CD14-positive monocyte (primary cell): ENCODE data around the gene GTF3C5. TPM values are rescaled to one million over a fixed set of nuclear protein-coding genes. Genes with fewer than 3 reads are reported as not detected.

ENCODE experiments used
- DNase-seq, 3 donors: peaks; one replicate each; pipeline ENCODE4 v3.0.0-alpha.2; 2011 to 2022
- H2AFZ ChIP-seq: 2 replicates; pipeline ENCODE4 v1.6.0; 2012; ENCODE audit warnings: mild to moderate bottlenecking, low read depth, low read length, inconsistent platforms; ENCODE audit not compliant: insufficient read depth, poor library complexity, severe bottlenecking
- H3K27ac ChIP-seq, 2 donors: 1 replicate in 1 of 2; 2 replicates in 1 of 2; pipeline ENCODE4 v1.5.1; 2012 to 2013; ENCODE audit warnings: low read length in 2 of 2, control low read depth in 1 of 2, inconsistent platforms in 1 of 2, low read depth in 1 of 2, mild to moderate bottlenecking in 1 of 2
- H3K27me3 ChIP-seq, 2 donors: one replicate each; pipeline versions ENCODE4 v1.6.0 to v1.6.1; 2011 to 2013; ENCODE audit warnings: low read length in 2 of 2; ENCODE audit not compliant: control insufficient read depth in 2 of 2, insufficient read depth in 2 of 2
- H3K36me3 ChIP-seq, 2 donors: replicated peaks in 1 of 2; 1 replicate in 1 of 2; 2 replicates in 1 of 2; pipeline versions ENCODE4 v1.5.1 to v1.6.1; 2012 to 2013; ENCODE audit warnings: low read length in 2 of 2, control low read depth in 1 of 2, inconsistent platforms in 1 of 2, mild to moderate bottlenecking in 1 of 2; ENCODE audit not compliant: insufficient read depth in 2 of 2, control insufficient read depth in 1 of 2
- H3K4me1 ChIP-seq, 2 donors: 1 replicate in 1 of 2; 2 replicates in 1 of 2; pipeline versions ENCODE4 v1.5.1 to v1.6.1; 2012 to 2013; ENCODE audit warnings: low read length in 2 of 2, control low read depth in 1 of 2, inconsistent platforms in 1 of 2, mild to moderate bottlenecking in 1 of 2, moderate library complexity in 1 of 2; ENCODE audit not compliant: insufficient read depth in 2 of 2, control insufficient read depth in 1 of 2
- H3K4me2 ChIP-seq: replicated peaks from 2 replicates; pipeline ENCODE3; 2012; ENCODE audit warnings: low read length, moderate library complexity, mild to moderate bottlenecking; ENCODE audit not compliant: poor library complexity, severe bottlenecking; ENCODE audit errors: extremely low read depth
- H3K4me3 ChIP-seq, 3 experiments: fragments of 200-600 bp in 1 of 3; sonication (generic) in 1 of 3; replicated peaks in 1 of 3; 1 replicate in 2 of 3; 2 replicates in 1 of 3; pipeline ENCODE4 v1.5.1; 2011 to 2013; ENCODE audit warnings: low read length in 3 of 3, mild to moderate bottlenecking in 3 of 3, control low read depth in 2 of 3, low read depth in 2 of 3, inconsistent platforms in 1 of 3, moderate library complexity in 1 of 3
- H3K79me2 ChIP-seq: 2 replicates; pipeline ENCODE4 v1.6.0; 2012; ENCODE audit warnings: mild to moderate bottlenecking, control low read depth, inconsistent platforms, low read length, moderate library complexity; ENCODE audit not compliant: insufficient read depth
- H3K9ac ChIP-seq: 2 replicates; pipeline ENCODE4 v1.6.0; 2017; ENCODE audit warnings: low read length, mild to moderate bottlenecking; ENCODE audit not compliant: insufficient read depth, poor library complexity, severe bottlenecking
- H3K9me3 ChIP-seq, 2 donors: replicated peaks in 1 of 2; 1 replicate in 1 of 2; 2 replicates in 1 of 2; pipeline versions ENCODE4 v1.5.1 to v1.6.1; 2012 to 2013; ENCODE audit warnings: low read length in 2 of 2, control low read depth in 1 of 2; ENCODE audit not compliant: control insufficient read depth in 1 of 2, insufficient read depth in 1 of 2
- H4K20me1 ChIP-seq: 2 replicates; pipeline ENCODE4 v1.6.0; 2012; ENCODE audit warnings: mild to moderate bottlenecking, low read length, control low read depth, moderate library complexity; ENCODE audit not compliant: insufficient read depth
- H3K27ac Mint-ChIP-seq, 7 donors: one replicate each; pipeline ENCODE4 v1.8.0; 2020; ENCODE audit warnings: mild to moderate bottlenecking in 7 of 7, mixed read lengths in 7 of 7, moderate library complexity in 6 of 7, inconsistent platforms in 2 of 7
- H3K27me3 Mint-ChIP-seq, 3 donors: one replicate each; pipeline ENCODE4 v1.8.0; 2021 to 2022; ENCODE audit warnings: low read depth in 3 of 3, mild to moderate bottlenecking in 3 of 3, mixed read lengths in 3 of 3, moderate library complexity in 3 of 3, inconsistent platforms in 1 of 3
- H3K36me3 Mint-ChIP-seq, 2 donors: one replicate each; pipeline ENCODE4 v1.8.0; 2020; ENCODE audit warnings: mixed read lengths in 2 of 2, inconsistent platforms in 1 of 2, mild to moderate bottlenecking in 1 of 2
- H3K4me1 Mint-ChIP-seq: one replicate; pipeline ENCODE4 v1.8.0; 2020; ENCODE audit warnings: mild to moderate bottlenecking, mixed read lengths
- H3K4me3 Mint-ChIP-seq, 2 donors: one replicate each; pipeline ENCODE4 v1.8.0; 2020; ENCODE audit warnings: mild to moderate bottlenecking in 2 of 2, mixed read lengths in 2 of 2, moderate library complexity in 1 of 2
- H3K9me3 Mint-ChIP-seq, 7 donors: one replicate each; pipeline ENCODE4 v1.8.0; 2020 to 2022; ENCODE audit warnings: mixed read lengths in 7 of 7, mild to moderate bottlenecking in 6 of 7, moderate library complexity in 6 of 7, inconsistent platforms in 2 of 7
- WGBS: methylation state at CpG from one replicate; pipeline ENCODE4 v1.1.5; 2013; ENCODE audit warnings: missing lambda C conversion rate; ENCODE audit not compliant: insufficient coverage; 5-methylcytosine and 5-hydroxymethylcytosine counted together
- intact Hi-C, 2 donors: fragments of 100-400 bp; cut with micrococcal nuclease; formaldehyde crosslinking; loops; one replicate each; pipeline versions ENCODE4 v1.15.0 to v1.15.1; 2023
- polyA plus RNA-seq, 3 donors: library from polyadenylated mRNA; depleted of rRNA in 1 of 3; unstranded in 2 of 3; stranded (reverse) in 1 of 3; fragments of 300-500 nt in 2 of 3; fragments of >200 nt in 1 of 3; fragmentation: Illumina TruSeq in 2 of 3; gene quantifications; 1 replicate in 2 of 3; 2 replicates in 1 of 3; pipeline ENCODE4 v1.2.3, GENCODE V29; 2012 to 2021
- TF ChIP-seq, protein P1 (sequence below): fragments of 200-600 bp; IDR thresholded peaks from one replicate; pipeline ENCODE4 v1.8.0; 2022; ENCODE audit warnings: antibody characterized with exemption, mild to moderate bottlenecking

The GTF3C5 gene
- polyA plus RNA-seq, 3 donors = 21.3 to 75.6 (median 24.4) TPM

DNA sequence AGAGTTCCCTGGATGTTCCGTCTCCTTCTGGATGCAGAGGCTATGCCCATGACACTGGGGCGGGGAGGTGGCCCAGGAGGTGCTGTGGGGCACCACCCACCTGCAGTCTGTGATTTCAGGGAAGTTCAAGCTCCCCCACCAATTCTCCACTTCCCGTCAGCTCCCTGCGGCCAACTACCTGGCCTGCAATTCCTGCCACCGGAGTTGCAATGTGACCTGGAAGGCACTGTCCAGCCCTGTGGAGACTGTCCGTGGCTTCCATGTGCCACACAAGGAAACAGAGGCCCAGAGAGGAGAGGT lies 35.7 kb upstream of the GTF3C5 start:
- Histone ChIP-seq H4K20me1 (no peaks in the 10 kb centered on the region), H3K9ac (no peak overlapping the region), H3K27me3 (peaks cover 0 to 7% of the 10 kb centered on the region in 2 donors), H3K36me3 (no peaks in the 10 kb centered on the region), H3K27ac (no peak overlapping the region), H2AFZ (no peak overlapping the region), H3K4me3 (no peak overlapping the region), H3K9me3 (no peaks in the 10 kb centered on the region), H3K4me2 (no peak overlapping the region), H3K4me1 (peaks cover 7 to 8% of the 10 kb centered on the region in 2 donors), H3K79me2 (no peaks in the 10 kb centered on the region)
- no peak for DNase-seq
- peaks cover 9 to 36% (median 14%) of the 10 kb centered on the region in 3 donors for H3K27me3 Mint-ChIP-seq
- H3K27ac Mint-ChIP-seq = no peak overlapping the region
- H3K4me3 Mint-ChIP-seq = no peak overlapping the region
- intact Hi-C loops = no loop called here
- TF ChIP-seq, protein P1, sequence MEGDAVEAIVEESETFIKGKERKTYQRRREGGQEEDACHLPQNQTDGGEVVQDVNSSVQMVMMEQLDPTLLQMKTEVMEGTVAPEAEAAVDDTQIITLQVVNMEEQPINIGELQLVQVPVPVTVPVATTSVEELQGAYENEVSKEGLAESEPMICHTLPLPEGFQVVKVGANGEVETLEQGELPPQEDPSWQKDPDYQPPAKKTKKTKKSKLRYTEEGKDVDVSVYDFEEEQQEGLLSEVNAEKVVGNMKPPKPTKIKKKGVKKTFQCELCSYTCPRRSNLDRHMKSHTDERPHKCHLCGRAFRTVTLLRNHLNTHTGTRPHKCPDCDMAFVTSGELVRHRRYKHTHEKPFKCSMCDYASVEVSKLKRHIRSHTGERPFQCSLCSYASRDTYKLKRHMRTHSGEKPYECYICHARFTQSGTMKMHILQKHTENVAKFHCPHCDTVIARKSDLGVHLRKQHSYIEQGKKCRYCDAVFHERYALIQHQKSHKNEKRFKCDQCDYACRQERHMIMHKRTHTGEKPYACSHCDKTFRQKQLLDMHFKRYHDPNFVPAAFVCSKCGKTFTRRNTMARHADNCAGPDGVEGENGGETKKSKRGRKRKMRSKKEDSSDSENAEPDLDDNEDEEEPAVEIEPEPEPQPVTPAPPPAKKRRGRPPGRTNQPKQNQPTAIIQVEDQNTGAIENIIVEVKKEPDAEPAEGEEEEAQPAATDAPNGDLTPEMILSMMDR = no peak
- WGBS = 91% methylated on average over 6 of the region's 6 CpGs
- H3K4me1 Mint-ChIP-seq = peaks cover 15% of the 10 kb centered on the region
- H3K9me3 Mint-ChIP-seq = peaks cover 0 to 2% (median 0%) of the 10 kb centered on the region in 7 donors
- no peaks in the 10 kb centered on the region for H3K36me3 Mint-ChIP-seq

DNA sequence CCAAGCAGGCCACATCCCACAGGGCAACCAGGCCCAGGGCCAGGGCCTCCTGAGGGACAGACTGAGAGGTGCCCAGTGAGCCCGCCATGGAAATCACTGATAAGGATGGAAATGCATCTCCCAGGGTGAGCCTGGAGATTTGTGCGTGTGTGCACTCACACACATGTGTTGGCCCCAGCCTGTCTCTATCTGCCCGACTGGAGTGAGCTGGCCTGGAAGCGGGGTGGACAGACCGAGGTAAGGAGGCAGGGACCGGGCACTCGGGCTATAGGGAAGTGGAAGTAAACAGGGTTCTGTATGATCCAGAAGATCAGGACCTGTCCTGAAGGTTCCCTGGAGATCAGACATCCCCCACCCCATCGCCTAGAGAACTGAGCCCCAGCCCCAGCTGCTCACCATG lies 34.9 kb upstream of the GTF3C5 start:
- no peak for DNase-seq
- peaks cover 7 to 8% of the 10 kb centered on the region in 2 donors for H3K4me1 ChIP-seq
- WGBS = 88% methylated on average over 3 of the region's 8 CpGs
- no peaks in the 10 kb centered on the region for H4K20me1 ChIP-seq
- H3K79me2 ChIP-seq = no peaks in the 10 kb centered on the region
- intact Hi-C loops = no loop called here
- H3K27me3 ChIP-seq = peaks cover 0 to 7% of the 10 kb centered on the region in 2 donors
- Mint-ChIP-seq H3K36me3 (no peaks in the 10 kb centered on the region), H3K9me3 (no peaks in the 10 kb centered on the region), H3K4me3 (no peak overlapping the region), H3K4me1 (peaks cover 15% of the 10 kb centered on the region), H3K27ac (no peak overlapping the region), H3K27me3 (peaks cover 9 to 34% (median 14%) of the 10 kb centered on the region in 3 donors)
- H3K4me2 ChIP-seq = no peak overlapping the region
- no peak overlapping the region for H3K4me3 ChIP-seq
- TF ChIP-seq, protein P1 = no peak
- H3K9ac ChIP-seq = no peak overlapping the region
- no peaks in the 10 kb centered on the region for H3K36me3 ChIP-seq
- no peak overlapping the region for H3K27ac ChIP-seq
- H2AFZ ChIP-seq = no peak overlapping the region
- no peaks in the 10 kb centered on the region for H3K9me3 ChIP-seq
